Hepatocyte (in vitro differentiated cells): Measurements from ENCODE around the gene RAB11B.

Experiments
- CTCF ChIP-seq: fragments of 200-600 bp; sonication (generic); IDR thresholded peaks from 2 replicates; pipeline ENCODE4 v1.5.1; 2016; ENCODE audit warnings: antibody characterized with exemption, mild to moderate bottlenecking; ENCODE audit not compliant: poor library complexity
- EZH2 ChIP-seq: fragments of 200-600 bp; sonication (generic); IDR thresholded peaks from 2 replicates; pipeline ENCODE4 v1.6.1; 2016; ENCODE audit warnings: antibody characterized with exemption, mild to moderate bottlenecking, borderline replicate concordance
- EZH2phosphoT487 ChIP-seq: fragments of 200-600 bp; sonication (generic); IDR thresholded peaks from one replicate; pipeline ENCODE4 v1.6.1; 2018; ENCODE audit warnings: antibody characterized with exemption, mild to moderate bottlenecking, low read depth, moderate library complexity; ENCODE audit not compliant: unreplicated experiment, severe bottlenecking

DNA sequence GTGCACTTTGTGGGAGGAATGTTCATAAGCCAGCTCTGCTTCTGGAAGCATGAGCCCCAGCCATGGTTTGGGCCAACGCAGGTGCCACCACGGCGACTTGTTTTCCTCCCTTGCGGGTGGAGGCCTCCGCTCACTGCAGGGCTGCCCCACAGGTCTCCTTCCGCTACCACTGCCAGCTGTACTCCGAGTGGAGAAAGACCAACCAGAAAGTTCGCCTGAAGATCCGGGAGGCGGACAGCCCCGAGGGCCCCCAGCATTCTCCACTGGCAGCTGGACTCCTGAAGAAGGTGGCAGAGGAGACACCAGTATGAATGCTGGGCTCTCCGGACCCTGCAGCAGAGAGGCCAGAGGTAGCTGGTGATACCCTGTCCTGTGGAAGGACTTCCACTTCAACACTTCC is 48.1 kb downstream of the RAB11B start:
- TF ChIP-seq CTCF (no peak), EZH2phosphoT487 (no peak), EZH2 (no peak)
